Spleen (tissue), 7 donors: Measurements from ENCODE around the gene SH3BP1.

ENCODE experiments used
- POLR2A ChIP-seq, 3 donors: fragments of 450-650 bp; IDR thresholded peaks; one replicate each; pipeline ENCODE4 v1.5.1; 2017; ENCODE audit warnings: antibody characterized with exemption in 3 of 3, mild to moderate bottlenecking in 1 of 3
- TF ChIP-seq, protein P1 (sequence below), 11 experiments: fragments of 200-600 bp in 7 of 11; fragments of 450-650 bp in 4 of 11; sonication (generic) in 4 of 11; IDR thresholded peaks in 8 of 11; conservative IDR thresholded peaks in 3 of 11; 1 replicate in 7 of 11; 2 replicates in 4 of 11; pipeline versions ENCODE4 v1.4.0 to v1.8.0; 2016 to 2021; ENCODE audit warnings: antibody characterized with exemption in 11 of 11, inconsistent platforms in 4 of 11, mild to moderate bottlenecking in 1 of 11
- donor health status: DM: no; HTN: no; CAD: no; lungs with moderate emphysema.
- donor health status: DM: no; HTN: no; CAD: no.
- donor health status: DM: no; HTN: no; CAD: no.

DNA sequence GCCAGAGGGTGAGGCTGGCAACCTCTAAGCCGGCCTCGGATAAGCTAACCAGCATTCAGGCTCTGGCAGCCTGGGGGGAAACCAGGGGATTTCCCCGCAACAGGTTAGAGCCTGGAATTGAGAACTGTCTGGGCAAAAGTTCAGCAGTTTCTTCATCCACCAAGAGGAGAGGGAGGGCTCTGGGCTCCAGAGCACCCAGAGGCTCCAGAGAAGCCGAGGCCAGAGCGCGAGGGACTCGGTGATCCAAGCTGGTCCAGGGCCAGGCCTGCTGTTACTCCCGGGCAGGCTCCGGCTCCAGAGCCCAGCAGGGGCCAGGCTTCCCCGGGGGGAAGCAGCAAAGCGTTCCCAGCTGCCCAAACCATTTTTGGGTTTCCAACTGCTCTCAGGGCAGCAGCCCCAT lies 13.3 kb upstream of the SH3BP1 start:
- TF ChIP-seq, protein P1, sequence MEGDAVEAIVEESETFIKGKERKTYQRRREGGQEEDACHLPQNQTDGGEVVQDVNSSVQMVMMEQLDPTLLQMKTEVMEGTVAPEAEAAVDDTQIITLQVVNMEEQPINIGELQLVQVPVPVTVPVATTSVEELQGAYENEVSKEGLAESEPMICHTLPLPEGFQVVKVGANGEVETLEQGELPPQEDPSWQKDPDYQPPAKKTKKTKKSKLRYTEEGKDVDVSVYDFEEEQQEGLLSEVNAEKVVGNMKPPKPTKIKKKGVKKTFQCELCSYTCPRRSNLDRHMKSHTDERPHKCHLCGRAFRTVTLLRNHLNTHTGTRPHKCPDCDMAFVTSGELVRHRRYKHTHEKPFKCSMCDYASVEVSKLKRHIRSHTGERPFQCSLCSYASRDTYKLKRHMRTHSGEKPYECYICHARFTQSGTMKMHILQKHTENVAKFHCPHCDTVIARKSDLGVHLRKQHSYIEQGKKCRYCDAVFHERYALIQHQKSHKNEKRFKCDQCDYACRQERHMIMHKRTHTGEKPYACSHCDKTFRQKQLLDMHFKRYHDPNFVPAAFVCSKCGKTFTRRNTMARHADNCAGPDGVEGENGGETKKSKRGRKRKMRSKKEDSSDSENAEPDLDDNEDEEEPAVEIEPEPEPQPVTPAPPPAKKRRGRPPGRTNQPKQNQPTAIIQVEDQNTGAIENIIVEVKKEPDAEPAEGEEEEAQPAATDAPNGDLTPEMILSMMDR (IDR thresholded peaks at IDR 0.05 in 8 of 11, conservative IDR thresholded peaks at IDR 0.05 in 3 of 11) = no peak
- no peak for TF ChIP-seq POLR2A (IDR thresholded peaks at IDR 0.05)
